ENCODE data around the gene FCN1. TPM values are rescaled to one million over a fixed set of nuclear protein-coding genes. Genes with fewer than 3 reads are reported as not detected.

The FCN1 gene
- total and polyA plus RNA-seq, 2 of the 8 experiments (the other 6 are each of a cell fraction or from before 2014, with no cell fraction given): not detected

DNA sequence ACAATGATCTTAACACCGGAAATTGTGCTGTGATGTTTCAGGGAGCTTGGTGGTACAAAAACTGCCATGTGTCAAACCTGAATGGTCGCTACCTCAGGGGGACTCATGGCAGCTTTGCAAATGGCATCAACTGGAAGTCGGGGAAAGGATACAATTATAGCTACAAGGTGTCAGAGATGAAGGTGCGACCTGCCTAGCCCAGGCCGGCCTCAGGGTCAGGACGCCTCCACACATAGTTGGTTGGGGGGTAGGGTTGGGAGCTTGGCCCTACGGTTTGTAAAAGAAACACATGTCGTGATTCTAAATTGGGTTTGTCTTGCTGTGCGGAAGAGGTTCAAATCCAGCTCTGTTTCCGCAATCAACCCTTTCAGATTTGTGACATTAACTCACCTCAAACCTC lies 30.5 kb downstream of the FCN1 start:
- ChIA-PET POLR2A (ENCODE audit: partially characterized antibody) (no interaction called here), CTCF (ENCODE audit: partially characterized antibody) (interaction anchor here (0.7 kb wide), 1 partner anchor 74 kb away, joined by 3 read pairs; no protein-coding TSS in a partner anchor)
- H2BK15ac ChIP-seq (ENCODE audit: low read length): no peak overlapping the region
- no peak overlapping the region for H3K4me3 ChIP-seq (ENCODE audit: extremely low read depth in 1 of 4, insufficient read depth in 2 of 4, low read depth in 3 of 4, low read length in 4 of 4)
- no peak overlapping the region for H3K56ac ChIP-seq (replicated peaks; ENCODE audit: insufficient read length, low read depth, low read length)
- no peaks in the 10 kb centered on the region for H3K79me2 ChIP-seq (ENCODE audit: control insufficient read depth in 1 of 2, insufficient read depth in 2 of 2, low read length in 2 of 2)
- H2AFZ ChIP-seq (ENCODE audit: low read length): no peak overlapping the region
- H3K36me3 ChIP-seq (ENCODE audit: control insufficient read depth in 2 of 4, insufficient read depth in 4 of 4, low read length in 3 of 4): no peaks in the 10 kb centered on the region
- 87% methylated on average over 10 of the region's 10 CpGs; no CpG with 5 or more reads in 1 of the 2 experiments for WGBS, 2 experiments (ENCODE audit: extremely low coverage in 1 of 2, insufficient coverage in 1 of 2, insufficient read length in 1 of 2, insufficient replicate concordance in 2 of 2, low coverage in 1 of 2, low lambda C conversion rate in 2 of 2, missing lambda C conversion rate in 1 of 2)
- no peak overlapping the region for H2BK120ac ChIP-seq (replicated peaks; ENCODE audit: low read depth, low read length)
- no peak overlapping the region for H4K91ac ChIP-seq (replicated peaks; ENCODE audit: insufficient read length, low read length)
- no peaks in the 10 kb centered on the region for H3K79me1 ChIP-seq (ENCODE audit: low read depth, low read length)
- no peak overlapping the region for H2BK12ac ChIP-seq (ENCODE audit: low read depth, low read length)
- no peak for DNase-seq (ENCODE audit: low read depth in 1 of 2, low spot score in 2 of 2)
- no peak overlapping the region for H4K5ac ChIP-seq (ENCODE audit: insufficient read length, low read depth, low read length)
- no peak overlapping the region for H3K18ac ChIP-seq (ENCODE audit: extremely low read depth, low read length)
- no peak overlapping the region for H2BK5ac ChIP-seq (ENCODE audit: low read depth, low read length)
- TF ChIP-seq RAD21 (IDR thresholded peaks at IDR 0.05 in 1 of 2, conservative IDR thresholded peaks at IDR 0.05 in 1 of 2; ENCODE audit: low read depth in 2 of 2, low read length in 2 of 2) (no peak), SAP30 (IDR thresholded peaks at IDR 0.05; ENCODE audit: insufficient read depth, insufficient replicate concordance, low read length) (no peak)
- H3K23ac ChIP-seq (ENCODE audit: insufficient read length): no peak overlapping the region
- no peak overlapping the region for H3K27ac ChIP-seq (ENCODE audit: low read depth, low read length)
- H4K20me1 ChIP-seq (replicated peaks in 1 of 2; ENCODE audit: control insufficient read depth in 1 of 2, insufficient read depth in 2 of 2, low read length in 2 of 2): no peaks in the 10 kb centered on the region
- H3K14ac ChIP-seq (ENCODE audit: insufficient read length): no peak overlapping the region
- no peaks in the 10 kb centered on the region for H3K9me3 ChIP-seq (ENCODE audit: insufficient read depth in 2 of 2, low read depth in 1 of 2, low read length in 1 of 2)
- H3K27me3 ChIP-seq (replicated peaks in 1 of 4; ENCODE audit: control insufficient read depth in 3 of 4, extremely low read depth in 1 of 4, insufficient read depth in 3 of 4, low read length in 3 of 4): no peaks in the 10 kb centered on the region
- no peak for FAIRE-seq
- H3K4ac ChIP-seq (replicated peaks; ENCODE audit: insufficient read length, low read depth, low read length): no peak overlapping the region
- H3K4me1 ChIP-seq (replicated peaks in 1 of 4; ENCODE audit: control insufficient read depth in 3 of 4, insufficient read depth in 4 of 4, low read length in 3 of 4): no peaks in the 10 kb centered on the region
- H3K4me2 ChIP-seq (ENCODE audit: insufficient read depth in 1 of 2, low read depth in 2 of 2, low read length in 2 of 2): no peak overlapping the region
- H4K8ac ChIP-seq (ENCODE audit: extremely low read depth, insufficient read depth, low read length): no peak overlapping the region
- no peak overlapping the region for H2BK20ac ChIP-seq (ENCODE audit: low read length)
- H3K23me2 ChIP-seq (ENCODE audit: low read depth, low read length): no peaks in the 10 kb centered on the region; the same call in 1 of the 2 replicates
- no peak overlapping the region for H3K9ac ChIP-seq (replicated peaks in 1 of 4; ENCODE audit: extremely low read depth in 1 of 4, low read depth in 3 of 4, low read length in 3 of 4)
- no peak overlapping the region for H2AK5ac ChIP-seq (ENCODE audit: low read depth, low read length)

Measured in H1 (cell line).